Measurements from ENCODE around the gene MX2. TPM values are rescaled to one million over a fixed set of nuclear protein-coding genes. Genes with fewer than 3 reads are reported as not detected.

The MX2 gene
- total and polyA plus RNA-seq, 2 donors (not counting 1 experiment from before 2014, with no cell fraction given) = 51.2 to 64.3 TPM

DNA sequence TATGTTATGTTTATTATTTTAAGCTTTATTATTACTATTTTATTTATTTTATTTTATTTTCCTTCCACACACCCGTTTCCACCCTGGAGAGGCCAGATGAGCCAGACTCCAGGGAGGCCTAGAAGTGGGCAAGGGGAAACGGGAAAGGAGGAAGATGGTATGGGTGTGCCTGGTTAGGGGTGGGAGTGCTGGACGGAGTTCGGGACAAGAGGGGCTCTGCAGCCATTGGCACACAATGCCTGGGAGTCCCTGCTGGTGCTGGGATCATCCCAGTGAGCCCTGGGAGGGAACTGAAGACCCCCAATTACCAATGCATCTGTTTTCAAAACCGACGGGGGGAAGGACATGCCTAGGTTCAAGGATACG is 63.7 kb downstream of the MX2 start:
- H3K4me2 ChIP-seq (replicated peaks; ENCODE audit: low read depth, low read length, poor library complexity, severe bottlenecking) = peak overlapping the region; percentile 95
- H3K4me3 ChIP-seq (ENCODE audit: control extremely low read depth in 1 of 5, extremely low read depth in 1 of 5, insufficient read depth in 1 of 5, low read depth in 2 of 5, low read length in 4 of 5) = peak overlapping the region; percentile 55 to 93 (median 74)
- H3K9me3 Mint-ChIP-seq (ENCODE audit: insufficient read depth) = no peaks in the 10 kb centered on the region
- no peaks in the 10 kb centered on the region for H3K27me3 Mint-ChIP-seq
- peaks cover 3 to 29% of the 10 kb centered on the region in 2 experiments for H3K36me3 ChIP-seq (replicated peaks in 1 of 2; ENCODE audit: control extremely low read depth in 1 of 2, control insufficient read depth in 1 of 2, extremely low read depth in 1 of 2, insufficient read depth in 2 of 2, low read length in 1 of 2)
- H3K4me1 Mint-ChIP-seq = peaks cover 75% of the 10 kb centered on the region
- peaks cover 12% of the 10 kb centered on the region for H3K79me2 ChIP-seq (ENCODE audit: control insufficient read depth, insufficient read depth, low read length)
- H3K4me1 ChIP-seq (ENCODE audit: control insufficient read depth in 2 of 2, insufficient read depth in 2 of 2, low read length in 2 of 2) = peaks cover 53 to 71% of the 10 kb centered on the region in 2 donors
- H3K27ac Mint-ChIP-seq = peak overlapping the region; percentile 98
- WGBS (ENCODE audit: insufficient coverage) = 45% methylated on average over 4 of the region's 7 CpGs
- POLR2A ChIA-PET = interaction anchor here (2.1 kb wide), 1 partner anchor 57 kb away, joined by 17 read pairs; no protein-coding TSS in a partner anchor
- H3K27me3 ChIP-seq (replicated peaks in 1 of 4; ENCODE audit: control extremely low read depth in 1 of 4, control insufficient read depth in 3 of 4, insufficient read depth in 4 of 4, low read length in 3 of 4) = no peaks in the 10 kb centered on the region
- CTCF ChIA-PET = interaction anchor here (3.6 to 4.4 kb wide), 2 partner anchors 57 to 142 kb away, joined by 15 to 23 read pairs; no protein-coding TSS in a partner anchor
- TF ChIP-seq, protein P1, sequence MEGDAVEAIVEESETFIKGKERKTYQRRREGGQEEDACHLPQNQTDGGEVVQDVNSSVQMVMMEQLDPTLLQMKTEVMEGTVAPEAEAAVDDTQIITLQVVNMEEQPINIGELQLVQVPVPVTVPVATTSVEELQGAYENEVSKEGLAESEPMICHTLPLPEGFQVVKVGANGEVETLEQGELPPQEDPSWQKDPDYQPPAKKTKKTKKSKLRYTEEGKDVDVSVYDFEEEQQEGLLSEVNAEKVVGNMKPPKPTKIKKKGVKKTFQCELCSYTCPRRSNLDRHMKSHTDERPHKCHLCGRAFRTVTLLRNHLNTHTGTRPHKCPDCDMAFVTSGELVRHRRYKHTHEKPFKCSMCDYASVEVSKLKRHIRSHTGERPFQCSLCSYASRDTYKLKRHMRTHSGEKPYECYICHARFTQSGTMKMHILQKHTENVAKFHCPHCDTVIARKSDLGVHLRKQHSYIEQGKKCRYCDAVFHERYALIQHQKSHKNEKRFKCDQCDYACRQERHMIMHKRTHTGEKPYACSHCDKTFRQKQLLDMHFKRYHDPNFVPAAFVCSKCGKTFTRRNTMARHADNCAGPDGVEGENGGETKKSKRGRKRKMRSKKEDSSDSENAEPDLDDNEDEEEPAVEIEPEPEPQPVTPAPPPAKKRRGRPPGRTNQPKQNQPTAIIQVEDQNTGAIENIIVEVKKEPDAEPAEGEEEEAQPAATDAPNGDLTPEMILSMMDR (IDR thresholded peaks at IDR 0.05) = no peak
- TF ChIP-seq EZH2 (IDR thresholded peaks at IDR 0.05; ENCODE audit: borderline replicate concordance, insufficient read depth, low read depth, low read length, poor library complexity, severe bottlenecking) = no peak
- ATAC-seq (ENCODE audit: low read depth) (no peak), DNase-seq (no peak)
- H3K9me3 ChIP-seq (ENCODE audit: control extremely low read depth in 1 of 3, control insufficient read depth in 2 of 3, insufficient read depth in 1 of 3, low read length in 2 of 3) = peaks cover 0 to 2% (median 0%) of the 10 kb centered on the region in 3 donors
- H3K27ac ChIP-seq (ENCODE audit: low read length in 2 of 2) = peak overlapping the region; percentile 69 to 83
- peaks cover 3% of the 10 kb centered on the region for H4K20me1 ChIP-seq (ENCODE audit: control insufficient read depth, insufficient read depth, low read length, poor library complexity, severe bottlenecking)
- intact Hi-C loops (cut with micrococcal nuclease) = no loop called here
- H2AFZ ChIP-seq (ENCODE audit: insufficient read depth, low read depth, low read length, poor library complexity, severe bottlenecking) = peak overlapping the region; percentile 87
- H3K9ac ChIP-seq (ENCODE audit: low read length) = peak overlapping the region; percentile 80
- peak overlapping the region; percentile 99 for H3K4me3 Mint-ChIP-seq

DNA sequence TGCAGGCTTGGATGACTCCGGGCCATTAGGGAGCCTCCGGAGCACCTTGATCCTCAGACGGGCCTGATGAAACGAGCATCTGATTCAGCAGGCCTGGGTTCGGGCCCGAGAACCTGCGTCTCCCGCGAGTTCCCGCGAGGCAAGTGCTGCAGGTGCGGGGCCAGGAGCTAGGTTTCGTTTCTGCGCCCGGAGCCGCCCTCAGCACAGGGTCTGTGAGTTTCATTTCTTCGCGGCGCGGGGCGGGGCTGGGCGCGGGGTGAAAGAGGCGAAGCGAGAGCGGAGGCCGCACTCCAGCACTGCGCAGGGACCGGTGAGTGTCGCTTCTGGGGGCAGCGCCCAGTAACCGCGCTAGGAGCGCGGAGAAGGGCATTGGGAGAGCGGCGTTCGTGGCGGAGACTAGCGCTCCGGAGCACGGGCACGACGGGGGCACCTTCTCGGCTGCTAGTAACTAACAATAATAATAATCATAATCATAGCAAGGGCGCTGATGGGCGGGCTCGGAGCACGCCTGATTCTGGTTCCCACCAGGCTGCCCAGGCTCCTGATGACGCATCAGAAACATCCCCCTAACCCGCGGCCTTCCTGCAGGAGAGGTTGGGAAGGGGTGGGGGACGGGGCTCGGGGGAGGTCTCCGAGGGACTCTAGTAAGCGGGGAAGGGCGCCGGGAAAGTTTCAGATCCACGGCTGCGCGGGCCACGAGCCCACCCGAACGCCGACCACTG is 64.3 kb downstream of the MX2 start, which contains the start of gene MX1:
Gene MX1, plus strand, starts transcription at position 286 of the 722 bp plus-strand sequence. CDS start 5,832 bp downstream, outside the sequence.
- intact Hi-C loops (cut with micrococcal nuclease) = loop anchor here (1.0 to 2.0 kb wide), 2 partner anchors 57 to 258 kb away; partner anchors contain the start of gene BACE2
- Histone ChIP-seq H3K27ac (ENCODE audit: low read length in 2 of 2) (peak within 1 kb of the TSS; percentile 69 to 83), H3K4me3 (ENCODE audit: control extremely low read depth in 1 of 5, extremely low read depth in 1 of 5, insufficient read depth in 1 of 5, low read depth in 2 of 5, low read length in 4 of 5) (peak within 1 kb of the TSS; percentile 57 to 93 (median 74)), H3K9me3 (ENCODE audit: control extremely low read depth in 1 of 3, control insufficient read depth in 2 of 3, insufficient read depth in 1 of 3, low read length in 2 of 3) (peaks cover 0 to 2% (median 0%) of the 10 kb centered on the region in 3 donors), H3K4me2 (replicated peaks; ENCODE audit: low read depth, low read length, poor library complexity, severe bottlenecking) (peak within 1 kb of the TSS; percentile 95), H3K9ac (ENCODE audit: low read length) (peak within 1 kb of the TSS; percentile 80), H3K27me3 (replicated peaks in 1 of 4; ENCODE audit: control extremely low read depth in 1 of 4, control insufficient read depth in 3 of 4, insufficient read depth in 4 of 4, low read length in 3 of 4) (no peaks in the 10 kb centered on the region), H3K36me3 (replicated peaks in 1 of 2; ENCODE audit: control extremely low read depth in 1 of 2, control insufficient read depth in 1 of 2, extremely low read depth in 1 of 2, insufficient read depth in 2 of 2, low read length in 1 of 2) (peaks cover 3 to 29% of the 10 kb centered on the region in 2 experiments), H2AFZ (ENCODE audit: insufficient read depth, low read depth, low read length, poor library complexity, severe bottlenecking) (peak within 1 kb of the TSS; percentile 87), H4K20me1 (ENCODE audit: control insufficient read depth, insufficient read depth, low read length, poor library complexity, severe bottlenecking) (peaks cover 3% of the 10 kb centered on the region), H3K4me1 (ENCODE audit: control insufficient read depth in 2 of 2, insufficient read depth in 2 of 2, low read length in 2 of 2) (peaks cover 55 to 71% of the 10 kb centered on the region in 2 donors), H3K79me2 (ENCODE audit: control insufficient read depth, insufficient read depth, low read length) (peaks cover 12% of the 10 kb centered on the region)
- H3K27ac Mint-ChIP-seq = peak within 1 kb of the TSS; percentile 98
- 1% methylated on average over 60 of the region's 65 CpGs for WGBS (ENCODE audit: insufficient coverage)
- H3K4me1 Mint-ChIP-seq = peaks cover 75% of the 10 kb centered on the region
- CTCF ChIA-PET = interaction anchor here (1.7 to 4.4 kb wide), 3 partner anchors 34 to 143 kb away, joined by 3 to 23 read pairs (median 15); no protein-coding TSS in a partner anchor
- DNase-seq = peak; percentile 82
- peak; percentile 95 for ATAC-seq (ENCODE audit: low read depth)
- H3K27me3 Mint-ChIP-seq = no peaks in the 10 kb centered on the region
- H3K4me3 Mint-ChIP-seq = peak within 1 kb of the TSS; percentile 99
- no peak for TF ChIP-seq EZH2 (IDR thresholded peaks at IDR 0.05; ENCODE audit: borderline replicate concordance, insufficient read depth, low read depth, low read length, poor library complexity, severe bottlenecking)
- TF ChIP-seq, protein P1 (IDR thresholded peaks at IDR 0.05) = no peak
- no peaks in the 10 kb centered on the region for H3K9me3 Mint-ChIP-seq (ENCODE audit: insufficient read depth)
- POLR2A ChIA-PET = interaction anchor here (2.1 kb wide), 1 partner anchor 57 kb away, joined by 17 read pairs; no protein-coding TSS in a partner anchor

All from B cell (primary cell).